WERI-Rb-1 (cell line): ENCODE results near the gene GRIN2A.

Experiments
- DNase-seq: peaks from one replicate; pipeline ENCODE4 v3.0.0-alpha.2; 2020
- H3K27ac ChIP-seq: fragments of 250-450 bp; sonication (Bioruptor Pico); 2 replicates; pipeline ENCODE4 v1.5.1; 2020; ENCODE audit warnings: mild to moderate bottlenecking, moderate library complexity
- H3K27me3 ChIP-seq: fragments of 250-450 bp; sonication (Bioruptor Pico); 2 replicates; pipeline ENCODE4 v1.5.1; 2021; ENCODE audit warnings: mild to moderate bottlenecking, low read depth, moderate library complexity; ENCODE audit not compliant: insufficient read depth, severe bottlenecking
- H3K36me3 ChIP-seq: fragments of 250-450 bp; sonication (Bioruptor Pico); 2 replicates; pipeline ENCODE4 v1.5.1; 2020; ENCODE audit warnings: mild to moderate bottlenecking, moderate library complexity
- H3K4me3 ChIP-seq: 2 replicates; pipeline ENCODE4 v1.5.1; 2011; ENCODE audit warnings: low read depth, mild to moderate bottlenecking, control low read depth, low read length
- H3K9me3 ChIP-seq: fragments of 250-450 bp; sonication (Bioruptor Pico); 2 replicates; pipeline ENCODE4 v1.5.1; 2021; ENCODE audit warnings: mild to moderate bottlenecking, moderate library complexity; ENCODE audit not compliant: severe bottlenecking
- CTCF ChIP-seq: IDR thresholded peaks from 2 replicates; pipeline ENCODE4 v1.5.1; 2011; ENCODE audit warnings: low read depth, mild to moderate bottlenecking, control low read depth, inconsistent platforms, low read length

GRIN2A gene

GRCh38 chr16:10111156-10111761, 71.0 kb downstream of the GRIN2A start:
- no peak overlapping the region for H3K4me3 ChIP-seq
- H3K36me3 ChIP-seq, result no peaks in the 10 kb centered on the region
- H3K27ac ChIP-seq, result no peak overlapping the region
- DNase-seq, result no peak
- no peak for TF ChIP-seq CTCF
- no peaks in the 10 kb centered on the region for H3K27me3 ChIP-seq
- H3K9me3 ChIP-seq, result no peaks in the 10 kb centered on the region

- H3K36me3 ChIP-seq, result no peaks in the 10 kb centered on the region
- TF ChIP-seq CTCF, result no peak
- H3K4me3 ChIP-seq, result no peak overlapping the region
Measured at GRCh38 chr16:10110552-10110951, 71.7 kb downstream of the GRIN2A start.

GRCh38 chr16:10107081-10107480, 75.1 kb downstream of the GRIN2A start:
- Histone ChIP-seq H3K27me3 (no peaks in the 10 kb centered on the region), H3K36me3 (no peaks in the 10 kb centered on the region), H3K9me3 (no peaks in the 10 kb centered on the region), H3K27ac (no peak overlapping the region), H3K4me3 (no peak overlapping the region)
- no peak for TF ChIP-seq CTCF
- DNase-seq, result no peak

More at GRCh38 chr16:10110552-10110951, 71.7 kb downstream of the GRIN2A start:
- H3K27ac ChIP-seq, result no peak overlapping the region
- H3K27me3 ChIP-seq, result no peaks in the 10 kb centered on the region
- no peaks in the 10 kb centered on the region for H3K9me3 ChIP-seq
- DNase-seq, result no peak

GRCh38 chr16:10103700-10104099, 78.5 kb downstream of the GRIN2A start:
- Histone ChIP-seq H3K27ac (no peak overlapping the region), H3K9me3 (no peaks in the 10 kb centered on the region), H3K4me3 (no peak overlapping the region), H3K36me3 (no peaks in the 10 kb centered on the region), H3K27me3 (no peaks in the 10 kb centered on the region)
- no peak for TF ChIP-seq CTCF
- DNase-seq, result no peak

GRCh38 chr16:10103118-10103517, 79.1 kb downstream of the GRIN2A start:
- Histone ChIP-seq H3K27me3 (no peaks in the 10 kb centered on the region), H3K27ac (no peak overlapping the region), H3K9me3 (no peaks in the 10 kb centered on the region), H3K36me3 (no peaks in the 10 kb centered on the region), H3K4me3 (no peak overlapping the region)
- no peak for TF ChIP-seq CTCF
- no peak for DNase-seq

- no peak for TF ChIP-seq CTCF
- H3K4me3 ChIP-seq, result no peak overlapping the region
- H3K9me3 ChIP-seq, result no peaks in the 10 kb centered on the region
- no peak for DNase-seq
- H3K27me3 ChIP-seq, result no peaks in the 10 kb centered on the region
- no peak overlapping the region for H3K27ac ChIP-seq
- H3K36me3 ChIP-seq, result no peaks in the 10 kb centered on the region
Measured at GRCh38 chr16:10100829-10101228, 81.4 kb downstream of the GRIN2A start.
